ENCODE measurements around the gene TMEM140. TPM values are rescaled to one million over a fixed set of nuclear protein-coding genes. Genes with fewer than 3 reads are reported as not detected.

TMEM140 gene
- total RNA-seq, 1 experiment from 2014 or later, result 0.92 TPM

DNA sequence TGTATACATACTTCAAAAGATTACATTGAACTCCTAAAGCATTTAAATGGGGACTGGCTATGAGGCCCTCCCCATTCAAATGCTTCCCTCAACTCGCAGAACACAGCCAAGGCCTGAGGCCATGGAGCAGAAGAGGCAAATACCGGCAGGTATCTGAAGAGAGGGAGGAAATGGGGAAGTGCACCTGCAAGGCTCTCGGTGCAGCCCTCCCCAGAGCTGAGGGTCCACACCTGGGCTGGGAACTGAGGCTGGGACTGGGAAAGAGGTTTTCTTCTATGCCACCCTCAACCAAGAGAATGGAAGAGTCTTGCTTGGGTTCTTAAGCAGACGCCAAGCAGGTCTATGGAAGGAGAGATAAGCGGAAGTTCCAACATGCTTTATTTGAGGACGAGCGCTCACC is 35.6 kb downstream of the TMEM140 start:
- ChIA-PET POLR2A (ENCODE audit: unreplicated experiment) (no interaction called here), CTCF (no interaction called here)
- Histone ChIP-seq H3K79me2 (ENCODE audit: low read depth) (no peaks in the 10 kb centered on the region), H3K4me3 (no peak overlapping the region), H3K4me1 (replicated peaks; ENCODE audit: insufficient read depth) (no peaks in the 10 kb centered on the region), H3K27ac (no peak overlapping the region), H2AFZ (no peak overlapping the region), H3K4me2 (no peak overlapping the region), H3F3A (ENCODE audit: insufficient read depth, low read depth) (no peaks in the 10 kb centered on the region), H3K36me3 (ENCODE audit: low read depth) (no peaks in the 10 kb centered on the region), H4K20me1 (ENCODE audit: insufficient read depth) (no peaks in the 10 kb centered on the region), H3K9me3 (ENCODE audit: insufficient read depth, low read depth) (peaks cover 30% of the 10 kb centered on the region), H3K27me3 (ENCODE audit: insufficient read depth, low read depth) (no peaks in the 10 kb centered on the region), H3K9me2 (ENCODE audit: insufficient read depth) (no peaks in the 10 kb centered on the region)
- BruUV-seq (replicated peaks), result no TSS peak
- intact Hi-C loops (cut with micrococcal nuclease; ENCODE audit: unreplicated experiment), result no loop called here
- no peak for DNase-seq
- no peak for TF ChIP-seq EZH2 (IDR thresholded peaks at IDR 0.05; ENCODE audit: low read depth)
- TF ChIP-seq, protein P1, sequence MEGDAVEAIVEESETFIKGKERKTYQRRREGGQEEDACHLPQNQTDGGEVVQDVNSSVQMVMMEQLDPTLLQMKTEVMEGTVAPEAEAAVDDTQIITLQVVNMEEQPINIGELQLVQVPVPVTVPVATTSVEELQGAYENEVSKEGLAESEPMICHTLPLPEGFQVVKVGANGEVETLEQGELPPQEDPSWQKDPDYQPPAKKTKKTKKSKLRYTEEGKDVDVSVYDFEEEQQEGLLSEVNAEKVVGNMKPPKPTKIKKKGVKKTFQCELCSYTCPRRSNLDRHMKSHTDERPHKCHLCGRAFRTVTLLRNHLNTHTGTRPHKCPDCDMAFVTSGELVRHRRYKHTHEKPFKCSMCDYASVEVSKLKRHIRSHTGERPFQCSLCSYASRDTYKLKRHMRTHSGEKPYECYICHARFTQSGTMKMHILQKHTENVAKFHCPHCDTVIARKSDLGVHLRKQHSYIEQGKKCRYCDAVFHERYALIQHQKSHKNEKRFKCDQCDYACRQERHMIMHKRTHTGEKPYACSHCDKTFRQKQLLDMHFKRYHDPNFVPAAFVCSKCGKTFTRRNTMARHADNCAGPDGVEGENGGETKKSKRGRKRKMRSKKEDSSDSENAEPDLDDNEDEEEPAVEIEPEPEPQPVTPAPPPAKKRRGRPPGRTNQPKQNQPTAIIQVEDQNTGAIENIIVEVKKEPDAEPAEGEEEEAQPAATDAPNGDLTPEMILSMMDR (conservative IDR thresholded peaks at IDR 0.05), result no peak

DNA sequence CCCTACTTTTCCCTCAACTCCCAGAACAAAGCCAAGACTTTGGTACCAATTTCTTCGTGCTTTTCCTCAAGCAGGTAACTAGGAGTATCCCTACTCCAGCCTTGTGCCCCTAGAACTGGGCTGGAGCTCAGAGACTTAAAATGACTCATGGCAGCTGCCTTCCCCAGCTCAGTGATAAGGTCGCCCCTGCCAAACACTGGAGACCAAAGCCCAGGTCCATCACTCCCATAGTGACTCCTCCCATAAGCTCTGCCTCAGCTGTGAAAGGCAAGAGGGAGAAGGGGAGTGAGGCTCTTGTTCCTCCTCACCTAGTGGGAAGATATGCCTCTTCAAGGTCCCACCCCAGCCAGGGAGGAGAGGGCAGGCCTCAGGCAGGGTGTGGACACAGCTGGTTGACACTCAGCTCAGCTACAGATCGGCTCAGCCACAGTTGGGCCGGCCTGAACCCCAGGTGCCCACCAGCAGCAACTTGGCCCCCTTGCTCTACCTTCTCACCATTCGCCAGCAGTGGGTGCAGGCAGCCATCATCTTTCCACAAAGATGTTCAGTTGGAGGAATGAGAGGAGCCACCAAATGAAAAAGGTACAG is 36.5 kb downstream of the TMEM140 start:
- Histone ChIP-seq H3K4me3 (no peak overlapping the region), H3K4me1 (replicated peaks; ENCODE audit: insufficient read depth) (no peaks in the 10 kb centered on the region), H3K27ac (no peak overlapping the region), H3F3A (ENCODE audit: insufficient read depth, low read depth) (no peaks in the 10 kb centered on the region), H2AFZ (no peak overlapping the region), H4K20me1 (ENCODE audit: insufficient read depth) (no peaks in the 10 kb centered on the region), H3K27me3 (ENCODE audit: insufficient read depth, low read depth) (no peaks in the 10 kb centered on the region), H3K36me3 (ENCODE audit: low read depth) (no peaks in the 10 kb centered on the region), H3K4me2 (no peak overlapping the region), H3K9me2 (ENCODE audit: insufficient read depth) (no peaks in the 10 kb centered on the region), H3K79me2 (ENCODE audit: low read depth) (no peaks in the 10 kb centered on the region), H3K9me3 (ENCODE audit: insufficient read depth, low read depth) (peaks cover 28% of the 10 kb centered on the region)
- ChIA-PET POLR2A (ENCODE audit: unreplicated experiment) (no interaction called here), CTCF (no interaction called here)
- BruUV-seq (replicated peaks), result no TSS peak
- DNase-seq, result peak in 1 of 2 experiments; percentile 21
- intact Hi-C loops (cut with micrococcal nuclease; ENCODE audit: unreplicated experiment), result no loop called here
- TF ChIP-seq, protein P1 (conservative IDR thresholded peaks at IDR 0.05), result no peak
- TF ChIP-seq EZH2 (IDR thresholded peaks at IDR 0.05; ENCODE audit: low read depth), result no peak

DNA sequence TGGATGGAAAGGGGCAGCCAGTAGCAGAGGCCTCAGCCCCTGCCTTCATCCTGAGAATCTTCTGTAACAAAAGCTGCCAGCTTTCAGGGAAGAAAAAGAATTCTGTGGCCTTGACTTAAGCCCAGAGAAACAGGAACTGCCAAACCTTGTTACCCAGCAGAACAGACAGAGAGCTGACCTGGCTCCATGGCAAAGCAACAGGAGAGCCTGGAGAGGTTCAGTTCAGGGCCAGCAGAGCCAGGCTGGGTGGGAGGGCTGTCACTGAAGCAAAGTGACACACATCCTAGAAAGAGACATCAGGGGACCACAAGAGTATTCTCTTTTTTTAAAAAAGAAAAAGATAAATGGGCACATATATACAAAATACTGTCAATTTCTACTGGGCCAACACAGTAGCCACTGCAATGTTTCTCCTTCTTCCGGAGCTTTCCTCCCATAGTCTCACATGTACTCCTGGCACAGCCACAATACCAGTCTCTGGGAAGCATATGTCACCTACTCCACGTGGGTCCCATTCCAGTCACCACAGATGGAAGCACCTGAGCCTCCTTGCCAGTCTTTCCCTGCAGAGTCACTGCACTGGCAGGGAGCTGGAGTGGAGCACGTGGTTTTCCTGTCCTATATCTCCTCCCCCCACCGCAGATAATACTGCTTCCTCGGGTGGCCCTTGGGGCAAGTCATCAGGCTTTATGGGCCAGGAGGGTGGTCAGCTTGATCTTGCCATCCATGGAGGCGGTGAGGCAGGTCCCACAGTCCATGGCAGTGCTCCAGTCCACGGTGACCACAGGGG is 37.8 kb downstream of the TMEM140 start:
- intact Hi-C loops (cut with micrococcal nuclease; ENCODE audit: unreplicated experiment), result no loop called here
- Histone ChIP-seq H3K27ac (no peak overlapping the region), H2AFZ (no peak overlapping the region), H3K4me1 (replicated peaks; ENCODE audit: insufficient read depth) (no peaks in the 10 kb centered on the region), H3K4me2 (no peak overlapping the region), H4K20me1 (ENCODE audit: insufficient read depth) (no peaks in the 10 kb centered on the region), H3K4me3 (no peak overlapping the region), H3K9me2 (ENCODE audit: insufficient read depth) (no peaks in the 10 kb centered on the region), H3K79me2 (ENCODE audit: low read depth) (no peaks in the 10 kb centered on the region), H3K27me3 (ENCODE audit: insufficient read depth, low read depth) (no peaks in the 10 kb centered on the region), H3F3A (ENCODE audit: insufficient read depth, low read depth) (no peaks in the 10 kb centered on the region), H3K36me3 (ENCODE audit: low read depth) (no peaks in the 10 kb centered on the region), H3K9me3 (ENCODE audit: insufficient read depth, low read depth) (peaks cover 18% of the 10 kb centered on the region)
- CTCF ChIA-PET, result no interaction called here
- POLR2A ChIA-PET (ENCODE audit: unreplicated experiment), result no interaction called here
- BruUV-seq (replicated peaks), result no TSS peak
- no peak for DNase-seq
- TF ChIP-seq, protein P1 (conservative IDR thresholded peaks at IDR 0.05), result no peak
- TF ChIP-seq EZH2 (IDR thresholded peaks at IDR 0.05; ENCODE audit: low read depth), result no peak
